Measurements from ENCODE around the gene TRAK1. TPM values are rescaled to one million over a fixed set of nuclear protein-coding genes. Genes with fewer than 3 reads are reported as not detected.

TRAK1 gene
- total and polyA plus RNA-seq, 7 experiments from 2014 or later, result 4.8 to 30.4 (median 13.9) TPM

GRCh38 chr3:42051384-42052131 is 39.6 kb upstream of the TRAK1 start:
- ChIA-PET CTCF (no interaction called here), POLR2A (no interaction called here)
- ATAC-seq (peak; percentile 32), DNase-seq (no peak)
- Mint-ChIP-seq H3K36me3 (peaks cover 0 to 13% (median 3%) of the 10 kb centered on the region in 5 donors), H3K27me3 (no peaks in the 10 kb centered on the region), H3K27ac (no peak overlapping the region), H3K9me3 (no peaks in the 10 kb centered on the region), H3K4me3 (no peak overlapping the region), H3K4me1 (peaks cover 22 to 41% (median 32%) of the 10 kb centered on the region in 7 donors)
- no peak overlapping the region for H3K4me3 ChIP-seq (ENCODE audit: low read length)
- H3K27me3 ChIP-seq (ENCODE audit: control insufficient read depth in 2 of 2, insufficient read depth in 2 of 2, low read length in 2 of 2), result no peaks in the 10 kb centered on the region
- no peak overlapping the region for H3K27ac ChIP-seq (ENCODE audit: low read depth, low read length)
- no peaks in the 10 kb centered on the region for H3K9me3 ChIP-seq (ENCODE audit: control insufficient read depth in 2 of 3, low read length in 3 of 3)
- intact Hi-C loops (cut with micrococcal nuclease), result no loop called here
- no peaks in the 10 kb centered on the region for H3K36me3 ChIP-seq (ENCODE audit: control insufficient read depth in 2 of 3, insufficient read depth in 3 of 3, low read length in 3 of 3)
- H3K4me1 ChIP-seq (ENCODE audit: control insufficient read depth in 2 of 2, insufficient read depth in 2 of 2, low read length in 2 of 2), result peaks cover 6 to 9% of the 10 kb centered on the region in 2 donors

- Mint-ChIP-seq H3K36me3 (peaks cover 0 to 13% (median 3%) of the 10 kb centered on the region in 5 donors), H3K4me3 (no peak overlapping the region), H3K27me3 (no peaks in the 10 kb centered on the region), H3K4me1 (peaks cover 22 to 39% (median 31%) of the 10 kb centered on the region in 7 donors), H3K9me3 (no peaks in the 10 kb centered on the region), H3K27ac (no peak overlapping the region)
- H3K4me3 ChIP-seq (ENCODE audit: low read length), result no peak overlapping the region
- CTCF ChIA-PET, result no interaction called here
- H3K36me3 ChIP-seq (ENCODE audit: control insufficient read depth in 2 of 3, insufficient read depth in 3 of 3, low read length in 3 of 3), result no peaks in the 10 kb centered on the region
- no peak for DNase-seq
- H3K9me3 ChIP-seq (ENCODE audit: control insufficient read depth in 2 of 3, low read length in 3 of 3), result no peaks in the 10 kb centered on the region
- ATAC-seq, result no peak
- no peaks in the 10 kb centered on the region for H3K27me3 ChIP-seq (ENCODE audit: control insufficient read depth in 2 of 2, insufficient read depth in 2 of 2, low read length in 2 of 2)
- intact Hi-C loops (cut with micrococcal nuclease), result no loop called here
- no peak overlapping the region for H3K27ac ChIP-seq (ENCODE audit: low read depth, low read length)
- POLR2A ChIA-PET, result no interaction called here
- H3K4me1 ChIP-seq (ENCODE audit: control insufficient read depth in 2 of 2, insufficient read depth in 2 of 2, low read length in 2 of 2), result peaks cover 6 to 9% of the 10 kb centered on the region in 2 donors
These were observed 39.0 kb upstream of the TRAK1 start for GRCh38 chr3:42052132-42052483.

GRCh38 chr3:42052484-42053351 is 38.4 kb upstream of the TRAK1 start:
- Histone ChIP-seq H3K36me3 (ENCODE audit: control insufficient read depth in 2 of 3, insufficient read depth in 3 of 3, low read length in 3 of 3) (no peaks in the 10 kb centered on the region), H3K4me3 (ENCODE audit: low read length) (no peak overlapping the region), H3K9me3 (ENCODE audit: control insufficient read depth in 2 of 3, low read length in 3 of 3) (no peaks in the 10 kb centered on the region), H3K27ac (ENCODE audit: low read depth, low read length) (no peak overlapping the region), H3K27me3 (ENCODE audit: control insufficient read depth in 2 of 2, insufficient read depth in 2 of 2, low read length in 2 of 2) (no peaks in the 10 kb centered on the region), H3K4me1 (ENCODE audit: control insufficient read depth in 2 of 2, insufficient read depth in 2 of 2, low read length in 2 of 2) (peaks cover 6% of the 10 kb centered on the region in 2 donors)
- Mint-ChIP-seq H3K9me3 (no peaks in the 10 kb centered on the region), H3K4me3 (no peak overlapping the region), H3K4me1 (peaks cover 24 to 34% (median 28%) of the 10 kb centered on the region in 7 donors), H3K36me3 (peaks cover 0 to 13% (median 3%) of the 10 kb centered on the region in 5 donors), H3K27ac (peak overlapping the region in 1 of 9 donors; percentile 10), H3K27me3 (no peaks in the 10 kb centered on the region)
- DNase-seq (no peak), ATAC-seq (no peak)
- intact Hi-C loops (cut with micrococcal nuclease), result no loop called here
- POLR2A ChIA-PET, result no interaction called here
- CTCF ChIA-PET, result interaction anchor here (0.6 kb wide), 1 partner anchor 38 kb away, joined by 6 read pairs; no protein-coding TSS in a partner anchor

- no peaks in the 10 kb centered on the region for H3K9me3 Mint-ChIP-seq
- H3K4me3 Mint-ChIP-seq, result no peak overlapping the region
- intact Hi-C loops (cut with micrococcal nuclease), result no loop called here
- no peak overlapping the region for H3K27ac ChIP-seq (ENCODE audit: low read depth, low read length)
- H3K36me3 ChIP-seq (ENCODE audit: control insufficient read depth in 2 of 3, insufficient read depth in 3 of 3, low read length in 3 of 3), result no peaks in the 10 kb centered on the region
- ATAC-seq, result no peak
- POLR2A ChIA-PET, result no interaction called here
- H3K4me1 Mint-ChIP-seq, result peaks cover 18 to 29% (median 21%) of the 10 kb centered on the region in 7 donors
- H3K27ac Mint-ChIP-seq, result no peak overlapping the region
- no peaks in the 10 kb centered on the region for H3K27me3 Mint-ChIP-seq
- no peak for DNase-seq
- no peaks in the 10 kb centered on the region for H3K27me3 ChIP-seq (ENCODE audit: control insufficient read depth in 2 of 2, insufficient read depth in 2 of 2, low read length in 2 of 2)
- peaks cover 0 to 13% (median 3%) of the 10 kb centered on the region in 5 donors for H3K36me3 Mint-ChIP-seq
- H3K9me3 ChIP-seq (ENCODE audit: control insufficient read depth in 2 of 3, low read length in 3 of 3), result no peaks in the 10 kb centered on the region
- no peak overlapping the region for H3K4me3 ChIP-seq (ENCODE audit: low read length)
- CTCF ChIA-PET, result no interaction called here
- no peaks in the 10 kb centered on the region for H3K4me1 ChIP-seq (ENCODE audit: control insufficient read depth in 2 of 2, insufficient read depth in 2 of 2, low read length in 2 of 2)
These were observed 37.7 kb upstream of the TRAK1 start for GRCh38 chr3:42053476-42053875.

GRCh38 chr3:42055291-42055690 is 35.9 kb upstream of the TRAK1 start:
- ChIA-PET CTCF (no interaction called here), POLR2A (no interaction called here)
- Histone ChIP-seq H3K9me3 (ENCODE audit: control insufficient read depth in 2 of 3, low read length in 3 of 3) (no peaks in the 10 kb centered on the region), H3K36me3 (ENCODE audit: control insufficient read depth in 2 of 3, insufficient read depth in 3 of 3, low read length in 3 of 3) (no peaks in the 10 kb centered on the region), H3K4me1 (ENCODE audit: control insufficient read depth in 2 of 2, insufficient read depth in 2 of 2, low read length in 2 of 2) (no peaks in the 10 kb centered on the region), H3K27me3 (ENCODE audit: control insufficient read depth in 2 of 2, insufficient read depth in 2 of 2, low read length in 2 of 2) (no peaks in the 10 kb centered on the region), H3K4me3 (ENCODE audit: low read length) (no peak overlapping the region), H3K27ac (ENCODE audit: low read depth, low read length) (no peak overlapping the region)
- no peaks in the 10 kb centered on the region for H3K9me3 Mint-ChIP-seq
- no peak for DNase-seq
- peaks cover 0 to 7% (median 3%) of the 10 kb centered on the region in 5 donors for H3K36me3 Mint-ChIP-seq
- H3K4me3 Mint-ChIP-seq, result no peak overlapping the region
- no peaks in the 10 kb centered on the region for H3K27me3 Mint-ChIP-seq
- no peak for ATAC-seq
- H3K4me1 Mint-ChIP-seq, result peaks cover 9 to 38% (median 14%) of the 10 kb centered on the region in 7 donors
- intact Hi-C loops (cut with micrococcal nuclease), result no loop called here
- no peak overlapping the region for H3K27ac Mint-ChIP-seq

GRCh38 chr3:42056840-42057239 is 34.3 kb upstream of the TRAK1 start:
- no peak overlapping the region for H3K27ac ChIP-seq (ENCODE audit: low read depth, low read length)
- H3K27ac Mint-ChIP-seq, result no peak overlapping the region
- no peaks in the 10 kb centered on the region for H3K4me1 ChIP-seq (ENCODE audit: control insufficient read depth in 2 of 2, insufficient read depth in 2 of 2, low read length in 2 of 2)
- ATAC-seq, result no peak
- no peaks in the 10 kb centered on the region for H3K27me3 Mint-ChIP-seq
- H3K4me3 Mint-ChIP-seq, result no peak overlapping the region
- peaks cover 0 to 7% (median 3%) of the 10 kb centered on the region in 5 donors for H3K36me3 Mint-ChIP-seq
- DNase-seq, result no peak
- intact Hi-C loops (cut with micrococcal nuclease), result no loop called here
- no peaks in the 10 kb centered on the region for H3K9me3 Mint-ChIP-seq
- no peaks in the 10 kb centered on the region for H3K36me3 ChIP-seq (ENCODE audit: control insufficient read depth in 2 of 3, insufficient read depth in 3 of 3, low read length in 3 of 3)
- CTCF ChIA-PET, result no interaction called here
- no peak overlapping the region for H3K4me3 ChIP-seq (ENCODE audit: low read length)
- no peaks in the 10 kb centered on the region for H3K9me3 ChIP-seq (ENCODE audit: control insufficient read depth in 2 of 3, low read length in 3 of 3)
- no peaks in the 10 kb centered on the region for H3K27me3 ChIP-seq (ENCODE audit: control insufficient read depth in 2 of 2, insufficient read depth in 2 of 2, low read length in 2 of 2)
- H3K4me1 Mint-ChIP-seq, result peaks cover 2 to 38% (median 11%) of the 10 kb centered on the region in 7 donors
- POLR2A ChIA-PET, result no interaction called here

Data from naive thymus-derived CD4-positive, alpha-beta T cell (primary cell).